CD14-positive monocyte (primary cell): ENCODE results near the gene SPON2. TPM values are rescaled to one million over a fixed set of nuclear protein-coding genes. Genes with fewer than 3 reads are reported as not detected.
A peak's percentile ranks its signal among the peaks of the same experiment; 100 is the strongest.

Experiments
- DNase-seq, 3 donors: peaks; one replicate each; pipeline ENCODE4 v3.0.0-alpha.2; 2011 to 2022
- H2AFZ ChIP-seq: 2 replicates; pipeline ENCODE4 v1.6.0; 2012; ENCODE audit warnings: mild to moderate bottlenecking, low read depth, low read length, inconsistent platforms; ENCODE audit not compliant: insufficient read depth, poor library complexity, severe bottlenecking
- H3K27ac ChIP-seq, 2 donors: 1 replicate in 1 of 2; 2 replicates in 1 of 2; pipeline ENCODE4 v1.5.1; 2012 to 2013; ENCODE audit warnings: low read length in 2 of 2, control low read depth in 1 of 2, inconsistent platforms in 1 of 2, low read depth in 1 of 2, mild to moderate bottlenecking in 1 of 2
- H3K27me3 ChIP-seq, 2 donors: one replicate each; pipeline versions ENCODE4 v1.6.0 to v1.6.1; 2011 to 2013; ENCODE audit warnings: low read length in 2 of 2; ENCODE audit not compliant: control insufficient read depth in 2 of 2, insufficient read depth in 2 of 2
- H3K36me3 ChIP-seq, 2 donors: replicated peaks in 1 of 2; 1 replicate in 1 of 2; 2 replicates in 1 of 2; pipeline versions ENCODE4 v1.5.1 to v1.6.1; 2012 to 2013; ENCODE audit warnings: low read length in 2 of 2, control low read depth in 1 of 2, inconsistent platforms in 1 of 2, mild to moderate bottlenecking in 1 of 2; ENCODE audit not compliant: insufficient read depth in 2 of 2, control insufficient read depth in 1 of 2
- H3K4me1 ChIP-seq, 2 donors: 1 replicate in 1 of 2; 2 replicates in 1 of 2; pipeline versions ENCODE4 v1.5.1 to v1.6.1; 2012 to 2013; ENCODE audit warnings: low read length in 2 of 2, control low read depth in 1 of 2, inconsistent platforms in 1 of 2, mild to moderate bottlenecking in 1 of 2, moderate library complexity in 1 of 2; ENCODE audit not compliant: insufficient read depth in 2 of 2, control insufficient read depth in 1 of 2
- H3K4me2 ChIP-seq: replicated peaks from 2 replicates; pipeline ENCODE3; 2012; ENCODE audit warnings: low read length, moderate library complexity, mild to moderate bottlenecking; ENCODE audit not compliant: poor library complexity, severe bottlenecking; ENCODE audit errors: extremely low read depth
- H3K4me3 ChIP-seq, 3 experiments: fragments of 200-600 bp in 1 of 3; sonication (generic) in 1 of 3; replicated peaks in 1 of 3; 1 replicate in 2 of 3; 2 replicates in 1 of 3; pipeline ENCODE4 v1.5.1; 2011 to 2013; ENCODE audit warnings: low read length in 3 of 3, mild to moderate bottlenecking in 3 of 3, control low read depth in 2 of 3, low read depth in 2 of 3, inconsistent platforms in 1 of 3, moderate library complexity in 1 of 3
- H3K79me2 ChIP-seq: 2 replicates; pipeline ENCODE4 v1.6.0; 2012; ENCODE audit warnings: mild to moderate bottlenecking, control low read depth, inconsistent platforms, low read length, moderate library complexity; ENCODE audit not compliant: insufficient read depth
- H3K9ac ChIP-seq: 2 replicates; pipeline ENCODE4 v1.6.0; 2017; ENCODE audit warnings: low read length, mild to moderate bottlenecking; ENCODE audit not compliant: insufficient read depth, poor library complexity, severe bottlenecking
- H3K9me3 ChIP-seq, 2 donors: replicated peaks in 1 of 2; 1 replicate in 1 of 2; 2 replicates in 1 of 2; pipeline versions ENCODE4 v1.5.1 to v1.6.1; 2012 to 2013; ENCODE audit warnings: low read length in 2 of 2, control low read depth in 1 of 2; ENCODE audit not compliant: control insufficient read depth in 1 of 2, insufficient read depth in 1 of 2
- H4K20me1 ChIP-seq: 2 replicates; pipeline ENCODE4 v1.6.0; 2012; ENCODE audit warnings: mild to moderate bottlenecking, low read length, control low read depth, moderate library complexity; ENCODE audit not compliant: insufficient read depth
- H3K27ac Mint-ChIP-seq, 7 donors: one replicate each; pipeline ENCODE4 v1.8.0; 2020; ENCODE audit warnings: mild to moderate bottlenecking in 7 of 7, mixed read lengths in 7 of 7, moderate library complexity in 6 of 7, inconsistent platforms in 2 of 7
- H3K27me3 Mint-ChIP-seq, 3 donors: one replicate each; pipeline ENCODE4 v1.8.0; 2021 to 2022; ENCODE audit warnings: low read depth in 3 of 3, mild to moderate bottlenecking in 3 of 3, mixed read lengths in 3 of 3, moderate library complexity in 3 of 3, inconsistent platforms in 1 of 3
- H3K36me3 Mint-ChIP-seq, 2 donors: one replicate each; pipeline ENCODE4 v1.8.0; 2020; ENCODE audit warnings: mixed read lengths in 2 of 2, inconsistent platforms in 1 of 2, mild to moderate bottlenecking in 1 of 2
- H3K4me1 Mint-ChIP-seq: one replicate; pipeline ENCODE4 v1.8.0; 2020; ENCODE audit warnings: mild to moderate bottlenecking, mixed read lengths
- H3K4me3 Mint-ChIP-seq, 2 donors: one replicate each; pipeline ENCODE4 v1.8.0; 2020; ENCODE audit warnings: mild to moderate bottlenecking in 2 of 2, mixed read lengths in 2 of 2, moderate library complexity in 1 of 2
- H3K9me3 Mint-ChIP-seq, 7 donors: one replicate each; pipeline ENCODE4 v1.8.0; 2020 to 2022; ENCODE audit warnings: mixed read lengths in 7 of 7, mild to moderate bottlenecking in 6 of 7, moderate library complexity in 6 of 7, inconsistent platforms in 2 of 7
- WGBS: methylation state at CpG from one replicate; pipeline ENCODE4 v1.1.5; 2013; ENCODE audit warnings: missing lambda C conversion rate; ENCODE audit not compliant: insufficient coverage; 5-methylcytosine and 5-hydroxymethylcytosine counted together
- intact Hi-C, 2 donors: fragments of 100-400 bp; cut with micrococcal nuclease; formaldehyde crosslinking; loops; one replicate each; pipeline versions ENCODE4 v1.15.0 to v1.15.1; 2023
- polyA plus RNA-seq, 3 donors: library from polyadenylated mRNA; depleted of rRNA in 1 of 3; unstranded in 2 of 3; stranded (reverse) in 1 of 3; fragments of 300-500 nt in 2 of 3; fragments of >200 nt in 1 of 3; fragmentation: Illumina TruSeq in 2 of 3; gene quantifications; 1 replicate in 2 of 3; 2 replicates in 1 of 3; pipeline ENCODE4 v1.2.3, GENCODE V29; 2012 to 2021
- TF ChIP-seq, protein P1 (sequence below): fragments of 200-600 bp; IDR thresholded peaks from one replicate; pipeline ENCODE4 v1.8.0; 2022; ENCODE audit warnings: antibody characterized with exemption, mild to moderate bottlenecking

Gene SPON2
- polyA plus RNA-seq, 3 donors: 0.74 to 1.4 (median 0.90) TPM

DNA sequence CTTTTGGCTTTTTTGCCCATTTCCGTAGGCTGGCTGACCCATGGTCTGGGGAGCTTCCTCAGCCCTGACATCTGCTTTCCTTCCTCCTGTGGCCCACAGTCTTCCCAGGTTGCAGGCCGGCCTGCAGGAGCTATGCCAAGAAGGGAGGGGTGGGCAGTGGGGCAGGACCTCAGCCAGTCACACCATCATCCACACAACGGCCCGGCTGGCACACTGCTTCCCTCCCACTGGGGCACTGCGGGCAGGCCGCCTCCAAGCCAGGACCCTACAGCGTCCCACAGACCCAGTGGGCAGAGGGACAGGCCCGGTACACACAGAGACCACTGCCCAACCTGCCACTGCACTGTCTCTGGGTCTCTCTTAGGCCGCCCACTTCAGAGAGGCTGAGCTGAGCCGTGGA lies 38.6 kb upstream of the SPON2 start:
- H3K27me3 Mint-ChIP-seq: peaks cover 0 to 2% (median 1%) of the 10 kb centered on the region in 3 donors
- peak overlapping the region in 2 of 7 donors; percentile 36 to 70 for H3K27ac Mint-ChIP-seq
- Histone ChIP-seq H3K4me1 (no peaks in the 10 kb centered on the region), H3K4me2 (no peak overlapping the region), H3K4me3 (no peak overlapping the region), H3K9me3 (no peaks in the 10 kb centered on the region), H3K79me2 (no peaks in the 10 kb centered on the region), H3K36me3 (peaks cover 50 to 66% of the 10 kb centered on the region in 2 donors), H3K27ac (no peak overlapping the region), H3K27me3 (no peaks in the 10 kb centered on the region), H2AFZ (no peak overlapping the region), H4K20me1 (peaks cover 47% of the 10 kb centered on the region), H3K9ac (no peak overlapping the region)
- 90% methylated on average over 8 of the region's 10 CpGs for WGBS
- peaks cover 0 to 2% (median 0%) of the 10 kb centered on the region in 7 donors for H3K9me3 Mint-ChIP-seq
- TF ChIP-seq, protein P1, sequence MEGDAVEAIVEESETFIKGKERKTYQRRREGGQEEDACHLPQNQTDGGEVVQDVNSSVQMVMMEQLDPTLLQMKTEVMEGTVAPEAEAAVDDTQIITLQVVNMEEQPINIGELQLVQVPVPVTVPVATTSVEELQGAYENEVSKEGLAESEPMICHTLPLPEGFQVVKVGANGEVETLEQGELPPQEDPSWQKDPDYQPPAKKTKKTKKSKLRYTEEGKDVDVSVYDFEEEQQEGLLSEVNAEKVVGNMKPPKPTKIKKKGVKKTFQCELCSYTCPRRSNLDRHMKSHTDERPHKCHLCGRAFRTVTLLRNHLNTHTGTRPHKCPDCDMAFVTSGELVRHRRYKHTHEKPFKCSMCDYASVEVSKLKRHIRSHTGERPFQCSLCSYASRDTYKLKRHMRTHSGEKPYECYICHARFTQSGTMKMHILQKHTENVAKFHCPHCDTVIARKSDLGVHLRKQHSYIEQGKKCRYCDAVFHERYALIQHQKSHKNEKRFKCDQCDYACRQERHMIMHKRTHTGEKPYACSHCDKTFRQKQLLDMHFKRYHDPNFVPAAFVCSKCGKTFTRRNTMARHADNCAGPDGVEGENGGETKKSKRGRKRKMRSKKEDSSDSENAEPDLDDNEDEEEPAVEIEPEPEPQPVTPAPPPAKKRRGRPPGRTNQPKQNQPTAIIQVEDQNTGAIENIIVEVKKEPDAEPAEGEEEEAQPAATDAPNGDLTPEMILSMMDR: no peak
- DNase-seq: no peak
- H3K4me1 Mint-ChIP-seq: peaks cover 4% of the 10 kb centered on the region
- intact Hi-C loops: loop anchor here in 1 of 2 donors (10.0 kb wide), 1 partner anchor 46 kb away; no protein-coding TSS in a partner anchor
- H3K4me3 Mint-ChIP-seq: no peak overlapping the region
- H3K36me3 Mint-ChIP-seq: peaks cover 32 to 58% of the 10 kb centered on the region in 2 donors

- Histone ChIP-seq H3K4me1 (no peaks in the 10 kb centered on the region), H3K36me3 (peaks cover 43 to 59% of the 10 kb centered on the region in 2 donors), H3K27me3 (no peaks in the 10 kb centered on the region), H2AFZ (no peak overlapping the region), H3K9me3 (no peaks in the 10 kb centered on the region), H4K20me1 (peaks cover 41% of the 10 kb centered on the region), H3K79me2 (no peaks in the 10 kb centered on the region), H3K4me3 (no peak overlapping the region), H3K27ac (no peak overlapping the region), H3K9ac (no peak overlapping the region), H3K4me2 (no peak overlapping the region)
- peaks cover 26 to 52% of the 10 kb centered on the region in 2 donors for H3K36me3 Mint-ChIP-seq
- intact Hi-C loops: loop anchor here in 1 of 2 donors (10.0 kb wide), 1 partner anchor 46 kb away; no protein-coding TSS in a partner anchor
- peaks cover 0 to 2% (median 0%) of the 10 kb centered on the region in 7 donors for H3K9me3 Mint-ChIP-seq
- no peak overlapping the region for H3K4me3 Mint-ChIP-seq
- H3K27me3 Mint-ChIP-seq: peaks cover 0 to 2% (median 1%) of the 10 kb centered on the region in 3 donors
- no peak overlapping the region for H3K27ac Mint-ChIP-seq
- peaks cover 4% of the 10 kb centered on the region for H3K4me1 Mint-ChIP-seq
- DNase-seq: no peak
- 96% methylated on average over 21 of the region's 22 CpGs for WGBS
- TF ChIP-seq, protein P1: no peak
These were observed 38.0 kb upstream of the SPON2 start for GRCh38 chr4:1210241-1210841.
